RCC 7860 (cell line): ENCODE data around the gene GPR107.
A peak's percentile ranks its signal among the peaks of the same experiment; 100 is the strongest.
"Not testable (repeated sequence)": the region's sequence is repeated elsewhere in the genome, so short reads cannot be mapped to it uniquely, and the experiment has no call there.

Experiments
- DNase-seq: peaks from one replicate; pipeline ENCODE4 v3.0.0-alpha.2; 2015; ENCODE audit warnings: low spot score
- FAIRE-seq: peaks from 2 replicates; lab custom pipeline; 2012; peaks lifted over from hg19 to GRCh38; lab: Jason Lieb, UNC

Gene GPR107

DNA sequence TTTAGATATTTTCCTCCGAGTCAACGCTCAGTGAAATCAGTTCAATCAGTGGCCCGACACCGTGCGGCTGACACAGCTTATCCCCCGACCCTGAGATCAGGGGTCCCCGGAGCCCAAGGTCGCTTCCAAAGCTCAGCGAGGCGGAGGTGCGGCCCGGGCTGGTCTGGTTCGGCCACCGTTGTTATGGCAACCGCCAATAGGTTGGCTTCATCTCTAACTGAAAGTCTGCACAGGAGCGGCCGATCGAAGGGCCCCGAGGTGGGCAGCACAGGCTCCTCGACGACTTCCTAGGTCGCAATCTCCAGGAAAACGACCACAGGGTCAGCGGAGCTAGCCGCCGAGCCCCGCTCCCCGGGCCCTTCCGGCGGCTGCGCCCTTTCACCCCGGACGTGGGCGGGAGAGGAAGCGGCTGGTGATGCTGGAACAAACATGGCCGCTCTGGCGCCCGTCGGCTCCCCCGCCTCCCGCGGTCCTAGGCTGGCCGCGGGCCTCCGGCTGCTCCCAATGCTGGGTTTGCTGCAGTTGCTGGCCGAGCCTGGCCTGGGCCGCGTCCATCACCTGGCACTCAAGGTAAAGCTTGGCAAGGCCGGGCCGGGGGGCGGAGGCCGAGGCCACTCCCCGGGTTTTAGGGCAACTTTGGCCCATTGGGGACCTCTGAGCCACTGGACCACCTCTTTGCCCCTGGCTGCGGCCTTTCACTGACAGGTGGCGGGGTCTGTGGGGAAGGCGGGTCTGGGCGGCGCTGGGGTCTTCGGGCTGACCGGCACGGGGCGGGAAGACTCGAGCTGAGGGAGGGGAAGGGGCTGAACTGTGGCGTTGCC is at the start of gene GPR107:
Gene GPR107, plus strand, starts transcription at position 403 of the 821 bp plus-strand sequence. Its CDS starts 27 bp downstream, at position 430.
- DNase-seq, result peak; percentile 59
- no peak for FAIRE-seq

DNA sequence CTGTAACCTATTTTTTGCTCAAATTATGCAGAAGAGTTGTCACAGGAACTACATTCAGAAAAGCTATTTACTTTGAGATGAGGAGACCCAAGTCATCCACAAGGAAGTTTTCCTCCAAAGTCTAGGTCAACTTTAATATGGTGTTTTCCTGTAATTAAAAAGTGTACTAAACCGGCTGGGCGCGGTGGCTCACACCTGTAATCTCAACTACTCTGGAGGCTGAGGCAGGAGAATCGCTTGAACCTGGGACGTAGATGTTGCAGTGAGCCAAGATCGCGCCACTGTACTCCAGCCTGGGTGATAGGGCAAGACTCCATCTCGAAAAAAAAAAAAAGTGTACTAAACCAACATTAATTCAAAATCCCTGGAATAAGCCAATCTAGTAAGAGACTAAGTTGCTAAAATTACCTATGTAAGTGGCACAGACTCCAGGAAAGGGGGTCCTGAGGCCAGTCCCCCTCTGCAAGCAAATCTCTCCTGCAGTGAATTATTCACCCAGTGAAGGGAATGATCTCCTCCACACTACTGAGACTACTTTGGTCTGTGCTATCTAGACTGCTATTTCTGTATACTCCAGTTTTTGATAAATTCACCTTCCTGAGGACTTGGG is 49.7 kb upstream of the GPR107 start:
- no peak for DNase-seq
- FAIRE-seq, result no peak

DNA sequence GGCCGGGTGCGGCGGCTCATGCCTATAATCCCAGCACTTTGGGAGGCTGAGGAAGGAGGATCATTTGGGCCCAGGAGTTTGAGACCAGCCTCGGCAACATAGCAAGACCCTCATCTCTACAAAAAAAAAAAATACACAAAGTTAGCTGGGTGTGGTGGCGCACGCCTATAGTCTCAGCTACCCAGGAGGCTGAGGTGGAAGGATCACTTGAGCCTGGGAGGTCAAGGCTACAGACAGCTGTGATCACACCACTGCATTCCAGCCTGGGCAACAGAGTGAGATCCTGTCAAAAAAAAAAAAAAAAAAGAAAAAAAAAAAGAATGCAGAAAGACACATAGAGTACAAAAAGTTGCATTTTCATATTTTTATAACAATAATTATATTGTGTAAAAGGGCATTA is 46.8 kb upstream of the GPR107 start:
- FAIRE-seq, result not testable (repeated sequence)

DNA sequence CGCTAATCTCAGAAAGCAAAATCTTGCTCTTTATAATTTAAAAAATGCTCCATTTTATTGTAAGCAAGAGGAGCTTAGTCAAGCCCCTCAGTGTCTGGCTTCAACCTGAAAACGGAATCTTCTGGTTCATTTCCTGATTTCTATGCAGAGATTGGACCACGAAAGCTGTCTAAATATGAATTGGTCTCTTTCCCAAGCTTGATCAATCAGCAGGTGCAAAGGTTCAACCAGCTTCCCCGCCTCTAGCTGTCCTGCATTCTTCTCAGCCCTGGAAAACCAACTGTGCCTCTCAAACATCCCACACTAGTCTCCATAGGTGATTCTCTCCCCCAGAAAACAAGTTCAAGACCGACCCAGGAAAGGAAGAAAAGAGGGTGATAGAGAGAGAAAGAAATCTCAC is 45.2 kb upstream of the GPR107 start:
- FAIRE-seq, result no peak

More for the DNA sequence above, 46.8 kb upstream of the GPR107 start:
- not testable (repeated sequence) for DNase-seq

DNA sequence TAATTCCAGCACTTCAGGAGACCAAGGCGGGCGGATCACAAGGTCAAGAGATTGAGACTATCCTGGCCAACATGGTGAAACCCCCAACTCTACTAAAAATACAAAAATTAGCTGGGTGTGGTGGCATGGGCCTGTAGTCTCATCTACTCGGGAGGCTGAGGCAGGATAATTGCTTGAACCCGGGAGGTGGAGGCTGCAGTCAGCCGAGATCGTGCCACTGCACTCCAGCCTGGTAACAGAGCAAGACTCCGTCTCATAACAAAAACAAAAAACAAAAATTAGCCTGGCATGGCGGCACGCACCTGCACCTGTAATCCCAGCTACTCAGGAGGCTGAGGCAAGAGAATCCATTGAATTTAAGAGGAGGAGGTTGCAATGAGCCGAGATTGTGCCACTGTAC is 44.2 kb upstream of the GPR107 start:
- not testable (repeated sequence) for DNase-seq, FAIRE-seq

More for the DNA sequence above, 45.2 kb upstream of the GPR107 start:
- DNase-seq, result no peak

DNA sequence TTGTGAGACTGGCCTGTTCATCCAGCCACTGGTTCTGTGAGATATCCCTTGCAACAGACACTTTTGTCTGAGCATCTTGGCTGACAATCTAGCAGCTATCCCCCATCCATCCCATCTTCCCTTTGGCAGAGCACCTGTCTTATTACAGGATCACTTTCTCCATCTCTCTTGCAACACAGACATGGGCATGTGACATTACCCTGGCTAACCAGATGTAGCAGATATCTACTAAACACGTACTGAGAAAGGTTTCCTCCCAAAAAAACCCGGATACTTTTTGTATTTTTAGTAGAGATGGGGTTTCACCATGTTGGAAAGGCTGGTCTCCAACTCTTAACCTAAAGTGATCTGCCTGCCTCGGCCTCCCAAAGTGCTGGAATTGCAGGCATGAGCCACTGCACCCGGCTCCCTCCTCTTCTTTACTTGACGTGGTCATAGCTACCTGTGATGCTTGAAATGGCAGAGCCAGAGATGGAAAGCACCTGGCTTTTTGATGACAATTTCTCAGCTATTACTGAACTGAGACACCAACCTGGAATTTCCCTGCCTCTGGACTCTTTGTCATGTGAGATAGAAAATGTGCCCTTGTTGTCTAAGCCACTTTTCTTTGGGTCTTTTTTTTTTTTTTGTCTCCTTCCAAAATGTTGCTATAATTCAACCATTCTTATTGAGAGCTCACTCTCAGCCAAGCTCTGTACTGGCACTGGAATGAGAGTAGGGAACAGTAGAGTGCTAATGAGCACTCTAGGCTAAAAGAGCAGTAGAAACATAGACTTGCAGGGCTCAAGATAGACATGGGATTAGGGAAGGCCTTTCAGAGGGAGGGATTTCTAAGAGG is 43.3 kb upstream of the GPR107 start:
- no peak for FAIRE-seq
- no peak for DNase-seq

DNA sequence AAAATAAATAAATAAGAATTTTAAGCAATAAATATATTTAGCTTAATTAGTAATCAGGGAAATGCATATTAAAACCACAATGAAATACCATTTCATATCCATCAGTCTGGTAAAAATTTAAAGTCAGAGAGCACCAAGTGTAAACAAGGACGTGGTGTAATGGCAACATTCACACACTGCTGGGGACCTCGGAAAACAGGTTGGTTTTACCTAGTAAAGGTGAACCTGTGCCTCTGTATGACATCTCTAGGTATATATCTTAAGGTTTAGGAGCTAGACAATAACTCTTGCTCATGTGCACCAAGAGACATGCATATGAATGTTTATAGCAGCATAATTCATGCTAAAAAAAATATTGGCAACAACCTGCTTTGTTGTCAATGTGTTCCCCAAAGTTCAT is 40.4 kb upstream of the GPR107 start:
- DNase-seq, result no peak
- no peak for FAIRE-seq

DNA sequence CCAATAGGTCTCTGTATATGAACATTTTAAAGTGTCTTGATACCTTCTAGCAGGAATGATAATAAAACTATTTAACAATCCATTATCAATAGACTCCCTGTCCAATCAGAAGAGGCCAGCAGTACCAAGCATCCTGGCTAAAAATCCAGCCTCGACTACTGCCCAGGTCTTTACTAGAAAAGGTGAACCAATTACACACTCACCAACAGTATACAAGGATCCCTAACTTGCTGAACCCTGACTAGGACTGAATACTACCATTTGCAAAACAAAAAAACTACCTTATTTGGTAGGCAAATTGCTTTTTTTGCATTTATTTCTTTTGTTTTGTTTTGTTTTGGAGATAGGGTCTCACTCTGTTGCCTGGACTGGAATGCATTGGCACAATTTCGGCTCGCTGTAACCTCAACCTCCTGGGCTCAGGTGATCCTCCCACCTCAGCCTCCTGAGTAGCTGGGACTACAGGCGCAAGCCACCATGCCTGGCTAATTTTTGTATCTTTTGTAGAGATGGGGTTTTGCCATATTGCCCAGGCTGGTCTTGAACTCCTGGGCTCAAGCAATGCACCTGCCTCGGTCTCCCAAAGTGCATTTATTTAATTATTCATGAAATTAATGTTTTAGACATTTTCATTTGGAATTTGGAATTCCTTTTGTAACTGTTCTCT is 38.2 kb upstream of the GPR107 start:
- DNase-seq (no peak), FAIRE-seq (no peak)

DNA sequence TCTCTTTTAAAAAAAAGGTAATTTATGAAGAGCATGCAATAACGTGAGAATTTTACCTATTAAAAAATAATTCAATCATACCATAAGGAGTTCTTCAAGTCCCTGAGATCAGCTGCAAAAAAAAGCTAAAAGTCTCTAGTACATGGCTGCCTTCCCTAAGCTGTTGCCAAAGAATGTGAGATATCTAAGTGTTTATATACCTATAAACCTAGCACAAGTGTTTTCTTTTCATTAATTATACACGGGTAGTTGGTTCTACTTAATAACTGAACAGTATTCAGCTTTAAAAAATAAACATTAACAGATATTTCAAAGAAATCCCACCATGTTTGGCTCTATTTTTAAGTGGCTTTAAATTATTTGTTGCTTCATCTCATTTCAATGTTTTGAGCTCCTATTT is 36.6 kb upstream of the GPR107 start:
- DNase-seq (no peak), FAIRE-seq (no peak)

DNA sequence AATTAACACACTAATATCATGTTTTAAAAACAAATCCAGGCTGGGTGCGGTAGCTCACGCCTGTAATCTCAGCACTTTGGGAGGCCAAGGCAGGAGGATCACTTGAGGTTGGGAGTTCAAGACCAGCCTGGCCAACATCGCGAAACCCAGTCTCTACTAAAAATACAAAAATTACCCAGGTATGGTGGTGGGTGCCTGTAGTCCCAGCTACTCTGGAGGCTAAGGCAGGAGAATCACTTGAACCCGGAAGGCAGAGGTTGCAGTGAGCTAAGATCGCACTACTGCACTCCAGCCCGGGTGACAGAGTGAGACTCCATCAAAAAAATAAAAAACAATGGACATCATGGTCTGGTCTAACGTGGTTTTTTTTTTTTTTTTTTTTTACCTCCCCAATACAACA is 36.2 kb upstream of the GPR107 start:
- DNase-seq, FAIRE-seq: not testable (repeated sequence)

DNA sequence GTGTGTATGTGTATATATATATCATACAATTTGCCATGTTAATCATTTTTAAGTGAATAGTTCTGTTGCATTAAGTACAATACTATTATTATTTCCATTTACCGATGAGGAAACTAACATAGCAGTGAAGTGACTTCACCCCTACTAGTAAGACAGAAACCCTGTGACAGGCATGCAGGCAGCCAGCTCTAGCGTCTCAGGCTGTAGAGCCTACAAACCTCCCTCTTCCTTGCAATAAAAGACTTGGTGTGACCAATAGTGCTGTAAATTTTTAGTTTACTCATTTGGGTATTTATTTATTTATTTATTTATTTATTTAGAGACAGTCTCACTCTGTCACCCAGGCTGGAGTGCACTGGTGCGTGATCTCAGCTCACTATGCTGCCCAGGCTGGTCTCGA is 35.4 kb upstream of the GPR107 start:
- FAIRE-seq (no peak), DNase-seq (no peak)

DNA sequence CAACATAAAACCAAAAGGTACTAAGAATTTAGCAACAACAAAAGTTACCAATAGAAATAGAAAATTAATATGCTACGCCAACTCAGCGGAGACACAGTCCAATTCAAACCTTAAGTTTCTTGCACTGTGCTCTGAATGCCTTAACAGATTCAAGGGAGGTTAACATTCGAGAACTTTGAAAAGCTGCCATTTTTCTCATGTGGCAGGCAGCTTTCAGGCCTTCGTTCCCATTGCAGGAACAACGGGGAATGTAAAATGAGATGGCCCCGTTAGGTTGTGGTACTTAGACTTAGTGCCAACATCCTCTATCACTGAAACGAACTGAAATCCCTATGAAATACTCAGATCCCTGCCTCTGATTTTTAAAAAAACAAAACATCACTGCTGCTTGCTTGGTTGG is 33.1 kb upstream of the GPR107 start:
- DNase-seq (no peak), FAIRE-seq (no peak)

DNA sequence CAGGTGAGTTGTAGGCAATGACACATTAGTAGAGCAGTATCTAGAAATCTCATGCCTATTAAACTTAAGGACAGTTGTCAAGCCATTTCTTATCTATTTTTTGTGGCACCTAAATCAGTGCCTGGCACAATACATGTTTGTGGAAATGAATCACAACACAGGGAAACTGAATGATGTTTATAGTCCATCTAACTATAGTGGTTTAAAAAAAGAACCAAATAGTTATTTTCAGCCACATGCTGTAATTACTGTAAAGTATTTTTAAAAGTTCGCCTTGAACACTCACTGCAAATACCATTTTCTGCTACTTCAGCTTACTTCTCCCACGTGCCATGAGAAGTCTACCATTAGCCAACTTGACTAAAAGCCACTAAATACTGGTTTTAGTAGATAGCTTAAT is 32.6 kb upstream of the GPR107 start:
- FAIRE-seq, result no peak

DNA sequence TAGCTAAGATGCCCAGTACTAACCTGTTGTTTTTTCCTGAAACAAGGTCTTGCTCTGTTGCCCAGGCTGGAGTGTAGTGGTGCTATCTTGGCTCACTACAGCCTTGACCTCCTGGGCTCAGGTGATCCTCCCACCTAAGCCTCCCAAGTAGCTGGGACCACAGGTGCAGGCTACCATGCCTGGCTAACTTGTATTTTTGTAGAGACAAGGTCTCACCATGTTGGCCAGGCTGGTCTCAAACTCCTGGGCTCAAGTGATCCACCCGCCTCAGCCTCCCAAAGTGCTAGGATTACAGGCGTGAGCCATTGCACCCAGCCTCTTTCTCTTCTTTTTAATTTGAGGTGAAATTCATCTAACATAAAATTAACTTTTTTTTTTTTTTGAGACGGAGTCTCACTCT is 31.9 kb upstream of the GPR107 start:
- not testable (repeated sequence) for FAIRE-seq, DNase-seq

More for the DNA sequence above, 32.6 kb upstream of the GPR107 start:
- no peak for DNase-seq

DNA sequence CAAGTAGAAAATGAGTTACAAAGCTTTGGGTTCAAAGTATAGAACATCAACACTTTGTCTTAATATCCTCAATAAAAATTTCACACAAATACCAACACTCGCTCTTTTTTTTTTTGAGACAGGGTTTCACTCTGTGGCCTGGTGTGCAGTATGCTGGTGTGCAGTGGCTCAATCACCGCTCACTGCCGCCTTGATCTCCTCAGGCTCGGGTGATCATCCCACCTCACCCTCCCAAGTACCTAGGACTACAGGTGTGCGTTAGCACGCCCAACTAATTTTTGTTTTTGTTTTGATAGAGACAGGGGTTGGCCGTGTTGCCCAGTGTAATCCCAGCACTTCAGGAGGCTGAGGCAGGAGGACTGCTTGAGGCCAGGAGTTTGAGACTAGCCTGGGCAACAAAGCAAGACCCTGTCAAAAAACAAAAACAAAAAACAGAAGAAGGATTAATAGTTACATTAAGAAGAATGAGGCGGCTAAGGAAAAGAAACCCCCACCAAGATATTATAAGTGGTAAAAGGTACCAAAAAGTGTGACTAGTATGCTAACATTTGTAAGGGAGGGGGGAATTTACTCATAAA is 31.1 kb upstream of the GPR107 start:
- FAIRE-seq (no peak), DNase-seq (no peak)

DNA sequence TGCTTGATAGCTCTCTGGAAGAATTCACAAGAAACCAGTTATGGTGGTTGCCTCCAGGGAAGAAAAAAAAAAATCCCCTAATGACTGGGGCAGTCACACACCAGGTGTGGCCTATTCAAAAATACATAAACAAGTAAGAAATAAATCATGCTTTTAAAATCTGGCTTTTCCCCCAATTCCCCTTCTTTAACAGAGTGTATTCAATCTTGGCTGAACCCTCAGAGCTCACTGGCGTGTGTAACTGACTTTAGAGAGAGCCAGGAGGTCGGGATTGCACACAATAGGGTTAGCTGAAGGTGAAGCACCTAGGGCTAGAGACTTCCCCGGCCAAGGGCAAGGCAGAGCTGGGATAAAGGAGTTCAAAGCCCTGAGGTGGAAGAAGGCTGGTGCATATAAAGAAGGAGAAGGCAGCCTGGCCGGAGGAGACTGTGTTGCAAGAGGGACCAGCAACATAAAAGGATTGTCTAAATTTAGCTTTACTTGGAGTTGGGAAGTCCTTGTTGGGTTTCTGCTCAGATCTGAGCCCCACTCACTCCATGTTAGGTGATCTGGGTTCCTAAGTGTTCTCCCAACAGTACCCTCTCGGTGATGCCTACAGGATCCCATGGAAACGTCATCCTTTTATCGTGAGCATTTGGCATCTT is 30.4 kb upstream of the GPR107 start:
- DNase-seq, result no peak
- FAIRE-seq, result no peak

DNA sequence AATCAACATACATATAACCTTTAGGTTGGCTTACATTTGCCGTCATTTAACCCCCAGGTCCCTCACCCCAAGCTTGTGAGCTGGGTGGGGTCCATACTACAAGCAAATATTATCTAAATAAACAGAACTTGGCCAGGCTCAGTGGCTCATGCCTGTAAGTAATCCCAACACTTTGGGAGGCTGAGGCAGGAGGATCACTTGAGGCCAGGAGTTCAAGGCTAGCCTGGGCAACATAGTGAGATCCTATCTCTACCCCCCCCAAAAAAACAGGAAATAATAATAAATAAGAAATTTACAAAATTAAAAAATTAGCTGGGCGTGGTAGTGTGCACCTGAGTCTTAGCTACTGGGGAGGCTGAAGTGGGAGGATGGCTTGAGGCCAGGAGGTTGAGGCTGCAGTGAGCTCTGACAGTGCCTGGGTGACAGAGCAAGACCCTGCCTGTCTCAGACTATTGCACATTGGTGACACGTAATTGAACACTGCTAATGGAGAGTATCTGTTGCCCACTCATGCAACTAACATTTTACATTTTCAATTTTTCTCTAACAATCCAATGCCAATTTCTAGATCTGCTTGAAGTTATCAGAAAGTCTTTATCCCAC is 29.6 kb upstream of the GPR107 start:
- FAIRE-seq (no peak), DNase-seq (no peak)

DNA sequence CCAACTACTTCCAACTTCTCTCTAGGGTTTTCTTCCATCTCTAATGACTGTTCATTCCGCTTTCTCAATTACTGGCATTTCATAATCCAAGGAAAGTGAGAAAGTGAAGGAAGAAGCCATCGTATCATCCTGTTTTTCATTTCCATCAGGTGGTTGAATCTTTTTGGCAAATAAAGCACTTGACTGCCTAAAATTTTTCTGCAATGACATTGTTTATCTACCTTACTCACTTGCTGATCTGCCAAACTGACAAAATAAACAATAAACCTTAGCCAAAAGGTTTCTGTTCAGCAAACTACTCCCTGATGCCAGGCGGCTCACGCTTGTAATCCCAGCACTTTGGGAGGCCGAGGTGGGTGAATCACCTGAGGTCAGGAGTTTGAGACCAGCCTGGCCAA is 29.1 kb upstream of the GPR107 start:
- no peak for DNase-seq
- FAIRE-seq, result no peak

DNA sequence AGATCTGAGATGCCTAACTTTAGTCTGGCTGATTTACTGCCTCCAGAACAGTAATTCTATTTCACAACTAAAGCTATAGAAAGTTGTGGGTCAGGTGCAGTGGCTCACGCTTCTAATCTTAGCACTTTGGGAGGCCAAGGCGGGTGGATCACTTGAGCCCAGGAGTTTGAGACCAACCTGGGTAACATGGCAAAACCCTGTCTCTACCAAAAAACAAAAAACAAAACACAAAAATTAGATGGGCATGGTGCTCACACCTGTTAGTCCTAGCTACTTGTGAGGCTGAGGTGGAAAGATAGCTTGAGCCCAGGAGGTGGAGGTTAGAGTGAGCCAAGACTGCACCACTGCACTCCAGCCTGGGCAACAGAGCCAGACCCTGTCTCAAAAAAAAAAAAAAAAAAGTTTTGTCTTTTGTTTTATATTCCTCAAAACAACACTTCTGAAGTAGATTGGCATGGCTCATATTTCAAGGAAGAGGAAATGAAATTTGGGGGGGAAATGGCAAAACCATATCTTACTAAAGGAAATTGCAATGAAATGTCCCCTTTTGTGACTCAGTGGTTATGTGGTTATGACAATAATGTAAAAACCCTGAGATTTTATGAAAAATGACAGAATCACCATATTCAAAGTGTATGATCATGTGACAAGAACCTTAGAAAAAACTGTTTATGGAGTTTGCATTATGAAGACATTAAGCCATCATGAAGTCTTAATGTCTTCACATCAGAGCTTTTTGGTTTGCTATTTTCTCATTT is 26.9 kb upstream of the GPR107 start:
- FAIRE-seq, result no peak
- no peak for DNase-seq
